NCI-H1092 treated with DMSO at 0.1 percent for 48 hours (cell line): Measurements from ENCODE around the gene APRT.
A peak's percentile ranks its signal among the peaks of the same experiment; 100 is the strongest.
"Not testable (repeated sequence)": the region's sequence is repeated elsewhere in the genome, so short reads cannot be mapped to it uniquely, and the experiment has no call there.

Source experiments
- DNase-seq: peaks from one replicate; lab custom pipeline; 2025; lab: John Stamatoyannopoulos, UW

Gene APRT

GRCh38 chr16:88788749-88789148 is 23.0 kb downstream of the APRT start:
- DNase-seq = not testable (repeated sequence)

DNA sequence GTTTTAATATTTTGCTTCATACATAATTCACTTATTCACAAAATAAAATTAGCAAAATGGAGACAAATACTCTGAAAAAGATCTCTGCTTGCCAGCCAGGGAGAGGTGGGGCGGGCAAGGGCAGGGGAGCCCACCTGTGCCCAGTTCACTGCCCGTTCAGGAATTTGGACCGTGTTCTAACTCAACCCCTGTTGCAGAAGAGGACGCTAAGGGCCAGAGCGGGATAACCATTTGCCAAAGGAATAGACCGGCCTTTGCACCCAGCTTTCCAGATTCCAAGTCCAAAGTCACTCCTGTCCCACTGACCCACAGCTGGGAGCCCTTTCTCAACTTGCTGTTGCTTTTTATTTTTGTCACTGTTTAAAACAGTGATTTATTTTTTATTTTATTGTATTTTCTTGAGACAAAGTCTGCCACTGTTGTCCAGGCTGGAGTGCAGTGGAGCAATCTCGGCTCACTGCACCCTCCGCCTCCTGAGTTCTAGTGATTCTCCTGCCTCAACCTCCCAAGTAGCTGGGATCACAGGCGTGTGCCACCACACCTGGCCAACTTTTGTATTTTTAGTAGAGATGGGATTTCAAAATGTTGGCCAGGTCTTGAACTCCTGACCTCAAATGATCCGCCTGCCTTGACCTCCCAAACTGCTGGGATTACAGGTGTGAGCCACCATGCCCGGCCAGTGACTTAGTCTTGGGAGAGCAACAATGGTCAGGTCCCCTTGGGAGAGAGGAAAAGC is 24.0 kb downstream of the APRT start:
- no peak for DNase-seq

GRCh38 chr16:88785106-88785924 is 26.4 kb downstream of the APRT start, which contains the start of gene PIEZO1:
TSS of gene PIEZO1 (minus strand) at chr16:88785220. CDS start at chr16:88784964, 256 bp downstream.
- peak; percentile 17 for DNase-seq

GRCh38 chr16:88784856-88785105 is 26.9 kb downstream of the APRT start:
- no peak for DNase-seq

- no peak for DNase-seq
These were observed 27.5 kb downstream of the APRT start for GRCh38 chr16:88784074-88784855.

- DNase-seq = no peak
These were observed 28.2 kb downstream of the APRT start for GRCh38 chr16:88783391-88784073.

- no peak for DNase-seq
These were observed 29.0 kb downstream of the APRT start for GRCh38 chr16:88782454-88783390.

DNA sequence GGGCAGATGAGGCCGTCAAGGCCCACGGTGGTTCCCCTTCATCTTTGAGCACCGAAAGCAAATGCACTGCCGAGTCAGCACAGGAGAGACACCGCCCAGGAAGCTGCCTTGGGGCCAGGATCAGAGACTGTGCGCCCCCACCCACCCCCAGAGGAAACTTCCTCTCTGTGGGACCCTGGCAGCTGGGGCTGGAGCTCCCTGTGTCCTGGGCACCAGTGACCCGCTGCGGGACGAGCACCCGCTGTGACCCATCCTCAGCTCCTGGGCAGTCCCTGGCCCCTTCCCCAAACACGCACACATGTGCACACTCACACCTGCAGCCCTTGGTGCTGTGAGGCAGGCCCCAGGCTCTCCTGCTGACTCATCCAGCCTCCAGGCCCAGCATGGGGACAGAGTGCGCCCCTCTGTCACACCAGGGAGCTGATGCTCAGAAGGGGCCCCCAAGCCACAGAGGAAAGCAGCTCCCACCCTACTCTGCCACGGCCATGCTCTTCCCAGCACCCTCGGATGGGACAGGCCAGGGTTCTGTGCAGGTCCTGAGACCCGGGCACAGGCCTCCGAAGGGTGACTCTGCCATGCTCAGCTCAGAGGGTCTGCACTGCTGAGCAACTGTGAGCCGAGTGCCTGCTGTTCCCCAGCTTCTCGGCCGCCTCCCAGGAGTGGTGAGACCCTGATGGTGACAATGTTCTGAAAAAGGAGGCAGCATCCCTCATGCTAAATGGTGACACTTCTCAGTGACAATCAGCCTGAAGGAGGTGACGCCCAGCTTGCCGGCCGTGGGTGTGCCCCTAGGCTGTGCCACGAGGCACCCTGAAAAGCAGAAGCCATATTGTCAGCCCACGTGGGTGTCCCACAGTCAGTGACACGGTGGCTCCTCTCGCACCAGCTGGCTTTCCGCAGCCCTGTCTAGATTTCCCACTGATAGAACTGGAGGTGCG is 30.3 kb downstream of the APRT start:
- no peak for DNase-seq

- DNase-seq = no peak
These were observed 31.3 kb downstream of the APRT start for GRCh38 chr16:88780142-88781062.

DNA sequence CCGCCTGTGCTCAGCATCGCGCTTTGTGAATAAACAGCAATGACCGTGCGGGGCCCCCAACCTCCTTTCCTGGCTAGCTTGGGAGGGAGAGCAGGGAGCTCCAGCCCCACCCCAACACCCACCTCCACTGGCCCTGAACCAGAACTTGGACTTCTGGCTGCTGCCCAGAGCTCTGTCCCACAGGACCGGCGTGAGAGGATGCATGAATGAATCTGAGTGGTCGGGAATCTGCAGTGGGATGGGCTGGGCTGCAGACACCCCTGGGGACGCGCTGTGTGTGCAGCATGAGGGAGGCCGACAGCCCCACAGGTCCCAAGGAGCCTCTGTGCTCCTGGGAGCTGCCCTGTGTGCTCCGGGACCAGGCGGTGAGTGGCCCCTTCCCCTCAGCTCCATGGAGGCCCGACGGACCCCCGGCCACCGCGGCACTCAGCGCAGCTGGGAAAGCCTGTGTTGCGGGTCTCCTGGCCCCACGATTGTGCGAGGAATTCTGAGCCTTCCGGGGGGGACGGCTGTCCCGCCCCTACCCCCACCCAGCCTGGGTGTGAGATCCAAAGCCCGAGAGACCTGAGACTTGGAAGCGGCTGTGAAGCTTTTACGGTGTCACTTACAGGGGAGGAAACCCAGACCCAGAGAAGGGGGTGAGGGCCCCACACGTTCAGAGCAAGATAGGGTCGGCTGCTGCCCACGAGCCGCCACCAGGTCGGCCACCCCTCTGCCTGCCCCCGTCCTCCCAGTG is 32.2 kb downstream of the APRT start:
- DNase-seq = no peak

GRCh38 chr16:88778541-88779065 is 33.1 kb downstream of the APRT start:
- DNase-seq = no peak

DNA sequence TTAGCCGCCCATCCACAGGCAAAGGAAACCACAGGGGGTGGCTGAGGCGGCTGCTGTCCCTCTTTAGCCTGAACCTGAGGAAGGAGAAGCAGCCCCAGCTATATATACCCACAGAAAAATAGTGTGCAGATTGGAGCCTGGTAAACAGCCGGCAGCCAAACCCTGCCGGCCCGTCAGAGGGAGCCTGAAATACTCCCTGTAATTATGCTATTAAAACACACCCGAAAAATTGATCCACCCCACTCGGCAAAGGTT is 33.5 kb downstream of the APRT start:
- DNase-seq = no peak

DNA sequence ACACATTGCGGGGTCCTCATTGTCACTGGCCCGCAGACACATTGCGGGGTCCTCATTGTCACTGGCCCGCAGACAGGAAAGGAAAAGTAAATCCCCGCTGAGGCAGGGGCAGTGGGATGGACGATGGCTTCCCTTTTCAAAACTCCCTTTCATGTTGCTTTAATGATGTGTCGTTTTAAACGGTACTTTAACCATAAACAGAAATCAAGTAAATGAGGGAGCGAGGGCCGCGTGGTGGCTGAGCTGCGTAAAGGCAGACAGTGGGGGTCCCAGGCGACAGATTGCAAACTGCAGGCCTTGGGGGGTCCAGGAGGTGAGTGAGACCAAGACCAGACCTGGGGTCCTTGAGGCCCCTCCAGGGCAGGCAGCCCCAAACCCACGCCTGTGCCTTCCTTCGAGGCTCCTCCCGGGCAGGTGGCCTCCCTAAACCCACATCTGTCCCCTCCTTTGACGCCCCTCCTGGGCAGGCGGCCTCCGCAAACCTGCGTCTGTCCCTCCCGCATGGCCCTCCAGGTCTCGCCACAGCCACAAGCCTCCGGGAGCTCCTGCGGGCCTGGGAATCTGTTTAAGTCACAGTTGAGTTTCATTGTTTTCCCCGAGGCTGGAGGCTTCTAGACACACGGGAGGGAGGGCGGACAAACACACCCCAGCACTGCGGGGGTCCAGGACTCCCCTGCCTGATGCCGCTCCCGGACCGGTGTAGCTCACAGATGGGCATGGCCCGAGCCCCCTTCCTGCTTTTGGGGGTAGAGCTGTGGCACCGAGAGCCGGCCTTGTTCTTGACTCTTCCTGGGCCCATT is 34.1 kb downstream of the APRT start:
- DNase-seq = no peak

DNA sequence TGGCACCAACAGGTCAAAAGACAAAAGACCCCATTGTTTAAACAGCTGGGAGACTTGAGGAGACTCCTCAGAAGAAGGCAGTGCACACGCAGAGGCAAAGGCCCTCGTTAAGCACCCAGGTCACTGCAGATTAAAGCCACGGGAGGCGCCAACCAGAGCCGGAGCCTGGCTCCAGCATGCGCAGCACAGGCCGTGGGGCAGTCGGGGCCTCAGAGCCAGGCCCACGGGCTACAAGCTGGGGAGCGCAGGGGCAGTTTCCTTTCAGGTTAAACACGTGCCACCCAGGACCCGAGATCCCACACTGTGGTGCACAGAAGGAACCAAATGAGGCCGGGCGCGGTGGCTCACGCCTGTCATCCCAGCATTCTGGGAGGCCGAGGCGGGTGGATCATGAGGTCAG is 35.9 kb downstream of the APRT start:
- no peak for DNase-seq

DNA sequence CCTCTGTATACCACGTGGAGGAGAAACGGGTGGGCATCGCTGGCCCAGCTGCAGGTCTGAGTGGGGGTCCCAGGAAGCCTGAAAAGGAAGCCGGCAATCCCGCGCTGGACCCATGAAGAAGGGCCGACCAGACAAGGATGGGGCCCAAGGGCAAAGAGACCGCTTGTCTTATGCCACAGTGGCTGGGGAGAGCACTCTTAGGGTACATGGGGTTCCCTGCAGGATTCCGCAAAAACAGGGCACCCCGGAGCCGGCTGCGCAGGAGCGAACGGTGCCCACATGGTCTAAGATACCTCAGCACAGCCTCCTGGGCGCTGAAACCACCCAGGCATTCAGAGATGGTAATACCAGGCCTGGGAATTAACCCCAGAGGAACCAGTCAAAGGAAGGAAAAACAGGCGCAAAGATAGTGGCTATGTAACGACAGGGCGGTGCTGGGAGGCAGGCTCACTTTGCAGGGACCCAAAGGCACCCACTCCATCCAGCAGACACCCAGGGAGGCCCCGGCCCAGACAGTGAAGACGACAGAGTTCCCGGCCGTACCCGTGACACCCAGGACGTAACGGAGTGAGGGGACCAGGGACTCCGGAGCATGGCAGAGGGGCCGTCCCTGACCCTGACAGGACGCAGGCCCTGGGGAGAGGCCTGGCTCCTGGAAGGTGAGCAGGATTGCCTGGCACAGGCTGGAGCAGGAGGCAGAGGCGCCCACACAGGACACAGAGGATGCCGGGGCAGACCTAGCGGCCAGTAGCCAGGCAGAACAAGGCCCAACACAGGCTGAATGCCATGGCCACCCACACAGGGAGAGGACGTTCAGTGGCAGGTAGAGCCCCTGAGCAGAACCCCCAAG is 37.0 kb downstream of the APRT start:
- no peak for DNase-seq

DNA sequence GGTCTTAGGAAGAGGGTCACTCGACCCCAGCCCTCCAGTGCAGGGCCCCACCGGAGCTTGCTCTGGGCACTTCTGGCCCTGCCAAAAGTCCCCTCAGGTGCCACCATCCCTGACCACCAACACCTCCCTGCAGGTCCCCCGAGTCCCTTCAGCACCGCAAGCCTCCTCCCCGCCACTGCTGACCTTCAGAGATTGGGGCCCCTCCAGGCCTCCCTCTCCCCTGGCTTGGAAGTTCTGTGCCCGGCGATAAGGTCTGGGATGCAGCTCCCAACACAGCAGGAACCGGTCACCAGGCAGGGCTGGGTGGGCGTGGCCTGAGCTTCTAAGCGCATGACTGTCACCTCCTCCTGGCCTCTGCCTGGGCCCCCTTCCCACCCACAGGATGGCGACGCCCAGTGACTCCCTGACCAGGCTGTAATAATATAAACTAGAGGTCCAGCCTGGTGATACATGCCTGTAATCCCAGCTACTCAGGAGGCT is 37.9 kb downstream of the APRT start:
- no peak for DNase-seq
